Nephron progenitor cell (in vitro differentiated cells): ENCODE measurements around the gene KMT2E.

Experiments
- DNase-seq: peaks from one replicate; pipeline ENCODE4 v3.0.0; 2021
- H3K27ac Mint-ChIP-seq: 2 replicates; pipeline ENCODE4 v1.8.0; 2021; ENCODE audit warnings: mild to moderate bottlenecking, moderate library complexity, mixed read lengths
- H3K27me3 Mint-ChIP-seq: 2 replicates; pipeline ENCODE4 v1.8.0; 2021; ENCODE audit warnings: mild to moderate bottlenecking, low read depth, mixed read lengths; ENCODE audit not compliant: poor library complexity
- H3K36me3 Mint-ChIP-seq: 2 replicates; pipeline ENCODE4 v1.8.0; 2021; ENCODE audit warnings: low read depth, mixed read lengths
- H3K4me1 Mint-ChIP-seq: 2 replicates; pipeline ENCODE4 v1.8.0; 2021; ENCODE audit warnings: mixed read lengths
- H3K4me3 Mint-ChIP-seq: 2 replicates; pipeline ENCODE4 v1.8.0; 2021; ENCODE audit warnings: mild to moderate bottlenecking, moderate library complexity, mixed read lengths
- H3K9me3 Mint-ChIP-seq: 2 replicates; pipeline ENCODE4 v1.8.0; 2021; ENCODE audit warnings: mild to moderate bottlenecking, moderate library complexity, mixed read lengths
- CTCF ChIP-seq: fragments of 200-600 bp; sonication (generic); IDR thresholded peaks from 2 replicates; pipeline ENCODE4 v1.5.0; 2021; ENCODE audit warnings: antibody characterized with exemption

Gene KMT2E

GRCh38 chr7:105112440-105113418 lies 98.7 kb downstream of the KMT2E start:
- H3K27me3 Mint-ChIP-seq, result peaks cover 4% of the 10 kb centered on the region

GRCh38 chr7:105118612-105119600 lies 104.9 kb downstream of the KMT2E start:
- H3K4me1 Mint-ChIP-seq, result peaks cover 5% of the 10 kb centered on the region
- H3K9me3 Mint-ChIP-seq, result no peaks in the 10 kb centered on the region
- no peak overlapping the region for H3K4me3 Mint-ChIP-seq
- no peak overlapping the region for H3K27ac Mint-ChIP-seq
- no peaks in the 10 kb centered on the region for H3K27me3 Mint-ChIP-seq
- no peak for TF ChIP-seq CTCF
- peaks cover 51% of the 10 kb centered on the region for H3K36me3 Mint-ChIP-seq
- DNase-seq, result no peak

More at GRCh38 chr7:105112440-105113418, 98.7 kb downstream of the KMT2E start:
- TF ChIP-seq CTCF, result no peak
- no peak for DNase-seq
- Mint-ChIP-seq H3K36me3 (peaks cover 72% of the 10 kb centered on the region), H3K9me3 (no peaks in the 10 kb centered on the region), H3K27ac (peak overlapping the region; percentile 97), H3K4me1 (peaks cover 8% of the 10 kb centered on the region), H3K4me3 (no peak overlapping the region)

- Mint-ChIP-seq H3K4me3 (no peak overlapping the region), H3K27me3 (no peaks in the 10 kb centered on the region), H3K4me1 (peaks cover 5% of the 10 kb centered on the region), H3K27ac (peak overlapping the region; percentile 32), H3K36me3 (peaks cover 42% of the 10 kb centered on the region), H3K9me3 (no peaks in the 10 kb centered on the region)
- TF ChIP-seq CTCF, result no peak
- no peak for DNase-seq
These were observed 108.6 kb downstream of the KMT2E start for GRCh38 chr7:105122619-105123018.

- H3K27ac Mint-ChIP-seq, result no peak overlapping the region
- no peak for DNase-seq
- H3K9me3 Mint-ChIP-seq, result no peaks in the 10 kb centered on the region
- peaks cover 12% of the 10 kb centered on the region for H3K4me1 Mint-ChIP-seq
- H3K4me3 Mint-ChIP-seq, result no peak overlapping the region
- H3K27me3 Mint-ChIP-seq, result no peaks in the 10 kb centered on the region
- peaks cover 64% of the 10 kb centered on the region for H3K36me3 Mint-ChIP-seq
- TF ChIP-seq CTCF, result no peak
These were observed 111.7 kb downstream of the KMT2E start for GRCh38 chr7:105125745-105126144.

- Mint-ChIP-seq H3K4me3 (no peak overlapping the region), H3K4me1 (peaks cover 19% of the 10 kb centered on the region), H3K36me3 (peaks cover 63% of the 10 kb centered on the region), H3K27ac (peak overlapping the region; percentile 80), H3K9me3 (no peaks in the 10 kb centered on the region), H3K27me3 (no peaks in the 10 kb centered on the region)
- TF ChIP-seq CTCF, result no peak
- no peak for DNase-seq
These were observed 112.5 kb downstream of the KMT2E start for GRCh38 chr7:105126436-105126975.
